Erythroblast (primary cell): ENCODE data around the gene STK32C.

Experiments
- GATA1 ChIP-seq: IDR thresholded peaks from 2 replicates; pipeline ENCODE4 v1.6.1; 2011; ENCODE audit warnings: low read depth, mild to moderate bottlenecking, control low read depth, low read length, moderate library complexity
- POLR2A ChIP-seq: IDR thresholded peaks from 2 replicates; pipeline ENCODE4 v1.6.1; 2011; ENCODE audit warnings: mild to moderate bottlenecking, low read length

DNA sequence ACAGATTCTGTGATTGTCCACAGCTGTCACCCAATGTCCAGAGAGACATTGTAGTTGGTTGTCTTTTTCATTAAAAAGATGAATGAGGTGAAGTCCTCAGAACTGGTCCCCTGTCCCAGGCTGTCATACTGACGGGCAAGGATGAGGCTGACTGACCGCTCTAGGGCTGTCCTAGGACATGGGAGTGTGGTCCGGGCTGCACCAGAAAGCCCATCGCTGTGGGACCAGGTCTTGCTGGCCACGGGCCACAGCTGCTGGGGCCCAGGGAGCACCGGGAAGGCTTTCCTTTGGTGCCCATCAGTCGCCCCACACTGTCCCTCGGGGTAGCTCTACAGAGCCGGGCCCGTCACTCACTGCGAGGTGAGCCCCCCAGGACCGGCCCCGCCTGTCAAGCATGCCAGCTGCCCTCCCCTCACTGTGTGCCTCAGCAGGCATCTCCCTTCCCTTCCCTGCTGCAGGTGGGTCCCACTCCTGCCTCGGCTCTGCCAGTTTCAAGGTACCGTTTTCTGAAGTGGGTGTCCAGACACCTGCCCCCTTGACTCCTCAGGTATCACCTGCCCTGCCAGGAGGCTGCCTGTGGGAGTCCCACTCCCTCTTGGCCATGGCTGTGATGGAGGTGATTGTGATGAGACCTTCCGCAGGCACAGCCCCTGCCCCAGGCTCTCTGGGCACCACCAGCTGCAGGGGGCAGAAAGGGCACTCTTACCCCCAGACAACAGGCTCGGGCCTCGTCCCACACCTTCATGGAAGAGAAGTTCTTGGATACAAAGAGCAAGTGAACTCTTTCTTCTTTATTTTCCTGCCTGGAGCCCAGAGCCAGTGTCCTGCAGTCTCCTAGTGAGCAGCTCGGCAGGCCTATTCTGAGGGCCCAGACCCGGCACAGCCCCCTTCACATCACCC lies 46.0 kb upstream of the STK32C start:
- TF ChIP-seq POLR2A (no peak), GATA1 (no peak)
